AG09319 (cell line): ENCODE results near the gene S100A6.
"Not testable (repeated sequence)": the region's sequence is repeated elsewhere in the genome, so short reads cannot be mapped to it uniquely, and the experiment has no call there.

ENCODE experiments used
- DNase-seq: peaks from one replicate; pipeline ENCODE4 v3.0.0-alpha.2; 2010; ENCODE audit warnings: low read depth; ENCODE audit errors: extremely low read depth
- TF ChIP-seq, protein P1 (sequence below): IDR thresholded peaks from 2 replicates; pipeline ENCODE4 v1.5.1; 2011; ENCODE audit warnings: low read depth, mild to moderate bottlenecking, inconsistent platforms, low read length, moderate library complexity

S100A6 gene

DNA sequence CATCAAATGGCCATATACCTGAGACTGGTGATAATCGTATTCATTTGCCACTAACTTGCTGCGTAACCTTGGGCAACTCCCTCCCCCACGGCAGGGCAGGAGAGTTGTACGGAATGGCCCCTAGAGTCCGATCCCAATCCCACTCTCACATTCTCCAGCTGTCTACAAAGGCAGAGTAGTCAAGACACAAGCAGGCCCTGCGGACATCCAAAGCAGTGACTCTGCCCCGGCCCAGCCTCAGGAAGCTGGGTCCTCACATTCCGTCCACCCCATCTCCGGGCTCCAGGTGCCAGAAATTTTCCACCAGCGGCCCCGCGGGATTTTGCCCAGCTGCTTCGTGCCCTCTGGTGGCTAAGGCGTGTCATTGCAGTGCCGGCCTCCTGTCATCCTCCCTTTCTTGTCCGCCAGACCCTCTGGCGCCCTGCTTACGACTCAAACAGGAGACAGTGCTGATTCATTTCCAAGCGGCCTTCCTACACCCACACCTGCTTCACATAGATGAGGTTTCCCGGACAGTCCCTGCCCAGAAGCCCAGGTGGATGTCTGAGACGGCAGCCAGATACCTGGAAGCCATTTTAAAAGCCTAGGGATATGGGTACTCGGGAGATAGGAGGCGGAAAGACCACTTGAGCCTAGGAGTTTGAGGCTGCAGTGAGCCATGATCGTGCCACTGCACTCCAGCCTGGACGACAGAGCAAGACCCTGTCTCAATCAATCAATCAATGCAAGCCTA, 32.7 kb upstream of the S100A6 start:
- DNase-seq: peak; percentile 55
- TF ChIP-seq, protein P1, sequence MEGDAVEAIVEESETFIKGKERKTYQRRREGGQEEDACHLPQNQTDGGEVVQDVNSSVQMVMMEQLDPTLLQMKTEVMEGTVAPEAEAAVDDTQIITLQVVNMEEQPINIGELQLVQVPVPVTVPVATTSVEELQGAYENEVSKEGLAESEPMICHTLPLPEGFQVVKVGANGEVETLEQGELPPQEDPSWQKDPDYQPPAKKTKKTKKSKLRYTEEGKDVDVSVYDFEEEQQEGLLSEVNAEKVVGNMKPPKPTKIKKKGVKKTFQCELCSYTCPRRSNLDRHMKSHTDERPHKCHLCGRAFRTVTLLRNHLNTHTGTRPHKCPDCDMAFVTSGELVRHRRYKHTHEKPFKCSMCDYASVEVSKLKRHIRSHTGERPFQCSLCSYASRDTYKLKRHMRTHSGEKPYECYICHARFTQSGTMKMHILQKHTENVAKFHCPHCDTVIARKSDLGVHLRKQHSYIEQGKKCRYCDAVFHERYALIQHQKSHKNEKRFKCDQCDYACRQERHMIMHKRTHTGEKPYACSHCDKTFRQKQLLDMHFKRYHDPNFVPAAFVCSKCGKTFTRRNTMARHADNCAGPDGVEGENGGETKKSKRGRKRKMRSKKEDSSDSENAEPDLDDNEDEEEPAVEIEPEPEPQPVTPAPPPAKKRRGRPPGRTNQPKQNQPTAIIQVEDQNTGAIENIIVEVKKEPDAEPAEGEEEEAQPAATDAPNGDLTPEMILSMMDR: peak; percentile 98

GRCh38 chr1:153567621-153568366, 32.0 kb upstream of the S100A6 start:
- TF ChIP-seq, protein P1: no peak

DNA sequence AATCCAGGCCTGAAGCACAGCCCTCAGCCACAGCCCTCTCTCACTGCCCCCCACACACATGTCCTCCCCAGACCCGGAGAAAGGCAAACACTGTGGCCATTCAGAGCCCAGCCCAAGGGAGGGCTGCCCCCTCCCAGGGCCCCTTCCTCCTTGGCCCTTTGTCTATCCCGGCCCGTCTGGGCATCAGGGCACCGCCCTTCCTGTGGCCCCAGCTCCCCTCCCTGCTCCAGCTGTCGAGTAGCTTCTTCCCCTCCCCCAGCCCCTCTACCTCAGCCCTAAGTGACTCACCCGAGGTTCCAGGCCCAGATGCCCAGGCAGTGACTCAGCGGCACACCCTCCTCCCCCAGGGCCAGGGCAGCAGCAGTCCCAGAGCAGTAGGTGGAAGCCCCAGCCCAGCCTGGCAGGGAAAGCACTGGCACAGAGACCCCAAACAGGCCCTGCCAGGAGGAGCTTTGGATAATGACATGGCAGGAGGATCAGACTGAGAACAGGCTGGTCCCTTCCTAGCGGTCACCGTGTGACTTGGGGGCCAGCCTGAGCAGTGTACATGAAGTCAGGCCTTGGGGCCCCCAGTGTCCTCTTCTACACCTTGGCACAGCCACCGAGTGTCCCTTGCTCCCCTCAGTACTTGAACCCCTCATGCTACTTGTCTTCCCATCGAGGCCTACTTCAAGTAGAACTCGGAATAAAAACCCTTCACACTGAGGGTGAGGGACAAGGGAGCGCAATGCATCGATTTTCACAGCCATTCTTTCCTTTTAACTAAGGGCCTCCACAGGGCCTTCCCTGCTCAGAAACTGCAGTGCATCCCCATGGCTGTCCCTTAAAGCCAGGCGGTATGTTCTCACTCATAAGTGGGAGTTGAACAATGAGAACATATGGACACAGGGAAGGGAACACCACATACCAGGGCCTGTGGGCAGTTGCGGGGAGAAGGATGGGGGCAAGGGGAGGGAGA, 30.9 kb upstream of the S100A6 start:
- peak; percentile 98 for DNase-seq
- TF ChIP-seq, protein P1: no peak

More at GRCh38 chr1:153567621-153568366, 32.0 kb upstream of the S100A6 start:
- no peak for DNase-seq

- TF ChIP-seq, protein P1: no peak
- DNase-seq: peak; percentile 82
These were observed 30.0 kb upstream of the S100A6 start, which contains the start of gene S100A2 for GRCh38 chr1:153565529-153566374. TSS of gene S100A2 (minus strand) at chr1:153565844. CDS start at chr1:153563877, 1,967 bp downstream.

DNA sequence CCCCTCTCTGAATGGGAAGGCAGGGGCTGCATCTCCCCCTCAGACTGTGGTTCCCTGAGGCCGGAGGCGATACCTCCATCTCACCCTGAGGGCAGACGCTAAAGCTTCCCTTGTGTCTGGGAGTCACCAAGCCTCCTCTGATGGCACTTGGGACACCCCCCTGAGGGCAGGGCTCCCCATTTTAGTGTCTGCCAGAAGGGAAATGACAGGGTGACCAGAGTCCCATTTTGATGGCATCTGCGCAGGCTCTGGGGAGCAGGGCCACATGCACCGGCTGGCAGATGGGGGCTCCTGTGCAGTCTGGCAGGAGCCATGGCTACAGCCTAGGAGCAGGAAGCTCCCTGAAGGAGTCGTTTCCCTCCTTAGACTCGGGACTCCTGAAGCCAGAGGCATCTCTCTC, 28.2 kb upstream of the S100A6 start:
- TF ChIP-seq, protein P1: no peak
- DNase-seq: no peak

DNA sequence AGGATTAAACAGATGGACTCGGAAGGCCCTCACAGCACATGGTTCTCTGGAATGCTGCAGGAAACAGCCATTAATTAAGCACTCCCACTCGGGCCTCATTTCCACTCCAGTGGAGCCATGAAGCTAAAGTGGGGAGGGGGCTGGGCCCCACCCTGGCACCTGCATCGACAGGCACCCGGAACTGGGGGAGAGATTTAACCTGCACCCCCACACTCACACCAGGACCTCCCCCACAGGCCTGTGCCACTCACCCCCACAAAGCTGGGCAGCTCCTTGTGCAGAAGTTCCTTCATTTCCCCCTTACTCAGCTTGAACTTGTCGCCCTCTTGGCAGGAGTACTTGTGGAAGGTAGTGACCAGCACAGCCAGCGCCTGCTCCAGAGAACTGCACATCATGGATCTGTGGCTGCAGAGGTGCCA, 27.7 kb upstream of the S100A6 start:
- no peak for DNase-seq

DNA sequence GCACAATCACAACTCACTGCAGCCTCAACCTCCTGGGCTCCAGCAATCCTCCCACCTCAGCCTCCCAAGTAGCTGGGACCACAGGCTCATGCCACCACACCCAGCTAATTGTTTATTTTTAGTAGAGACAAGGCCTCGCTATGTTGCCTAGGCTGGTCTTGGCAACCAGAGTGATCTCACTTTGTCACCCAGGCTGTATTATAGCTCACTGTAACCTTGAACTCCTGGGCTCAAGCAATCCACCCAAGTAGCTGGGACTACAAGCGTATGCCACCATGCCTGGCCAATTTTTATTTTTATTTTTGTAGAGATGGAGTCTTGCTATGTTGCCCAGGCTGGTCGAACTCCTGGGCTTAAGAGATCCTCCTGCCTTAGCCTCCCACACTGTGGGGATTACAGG, 26.2 kb upstream of the S100A6 start:
- DNase-seq: not testable (repeated sequence)

More for the DNA sequence above, 27.7 kb upstream of the S100A6 start:
- TF ChIP-seq, protein P1: no peak
